Neural cell (in vitro differentiated cells): Measurements from ENCODE around the gene SPIB. TPM values are rescaled to one million over a fixed set of nuclear protein-coding genes. Genes with fewer than 3 reads are reported as not detected.

Source experiments
- H2AFZ ChIP-seq: fragments of 200-600, 300-800 bp; sonication (generic), shearing (Covaris generic); 2 replicates; pipeline ENCODE4 v1.6.0; 2014; ENCODE audit warnings: low read depth, mild to moderate bottlenecking, antibody characterized with exemption, low read length, moderate library complexity
- H3F3A ChIP-seq: fragments of 200-600 bp; shearing (Covaris generic); 2 replicates; pipeline ENCODE4 v1.6.1; 2016; ENCODE audit warnings: mild to moderate bottlenecking, moderate library complexity, mixed read lengths, antibody characterized with exemption, low read length; ENCODE audit not compliant: insufficient read depth, poor library complexity, severe bottlenecking
- H3K27ac ChIP-seq: fragments of 200-600, 300-800 bp; sonication (generic), shearing (Covaris generic); 2 replicates; pipeline ENCODE4 v1.5.1; 2014; ENCODE audit warnings: mild to moderate bottlenecking, low read length, moderate library complexity
- H3K27me3 ChIP-seq: fragments of 300-800, 200-600 bp; sonication (generic), shearing (Covaris generic); 2 replicates; pipeline ENCODE4 v1.6.0; 2014; ENCODE audit warnings: mild to moderate bottlenecking, low read depth, low read length, moderate library complexity; ENCODE audit not compliant: insufficient read depth
- H3K36me3 ChIP-seq: fragments of 300-800, 200-600 bp; sonication (generic), shearing (Covaris generic); 2 replicates; pipeline ENCODE4 v1.5.1; 2014; ENCODE audit warnings: mild to moderate bottlenecking, antibody characterized with exemption, low read length, moderate library complexity; ENCODE audit not compliant: insufficient read depth
- H3K4me2 ChIP-seq: fragments of 300-800, 200-600 bp; sonication (generic), shearing (Covaris generic); 2 replicates; pipeline ENCODE4 v1.6.0; 2014; ENCODE audit warnings: mild to moderate bottlenecking, low read length
- H3K4me3 ChIP-seq: fragments of 300-800, 200-600 bp; sonication (generic), shearing (Covaris generic); 2 replicates; pipeline ENCODE4 v1.5.1; 2014; ENCODE audit warnings: mild to moderate bottlenecking, low read length, moderate library complexity
- H3K79me2 ChIP-seq: fragments of 200-600 bp; shearing (Covaris generic); replicated peaks from 2 replicates; pipeline ENCODE4 v1.6.0; 2014; ENCODE audit warnings: mild to moderate bottlenecking, low read length, moderate library complexity; ENCODE audit not compliant: insufficient read depth
- H3K9ac ChIP-seq: fragments of 300-800, 200-600 bp; sonication (generic), shearing (Covaris generic); 2 replicates; pipeline ENCODE4 v1.6.1; 2016; ENCODE audit warnings: mild to moderate bottlenecking, low read length, mixed read lengths
- H3K9me2 ChIP-seq: fragments of 200-600 bp; shearing (Covaris generic); 2 replicates; pipeline ENCODE4 v1.6.1; 2016; ENCODE audit warnings: mild to moderate bottlenecking, low read length, mixed read lengths; ENCODE audit not compliant: insufficient read depth
- H3K9me3 ChIP-seq: fragments of 200-600, 300-800 bp; sonication (generic), shearing (Covaris generic); 2 replicates; pipeline ENCODE4 v1.6.1; 2016; ENCODE audit warnings: mild to moderate bottlenecking, mixed run types, low read length, moderate library complexity, mixed read lengths
- H4K20me1 ChIP-seq: fragments of 200-600 bp; shearing (Covaris generic); 2 replicates; pipeline ENCODE4 v1.6.1; 2016; ENCODE audit warnings: mild to moderate bottlenecking, mixed run types; ENCODE audit not compliant: insufficient read depth
- EP300 ChIP-seq: fragments of 450-650 bp; conservative IDR thresholded peaks from 2 replicates; pipeline ENCODE4 v1.6.1; 2014; ENCODE audit warnings: antibody characterized with exemption, mild to moderate bottlenecking, moderate library complexity; ENCODE audit not compliant: poor library complexity, severe bottlenecking
- EZH2 ChIP-seq: fragments of 200-600, 300-800 bp; shearing (Covaris generic), sonication (generic); IDR thresholded peaks from 2 replicates; pipeline ENCODE4 v1.6.1; 2014; ENCODE audit warnings: antibody characterized with exemption, low read length, borderline replicate concordance, mild to moderate bottlenecking; ENCODE audit not compliant: insufficient read depth, poor library complexity, severe bottlenecking
- MXI1 ChIP-seq: fragments of 450-650 bp; conservative IDR thresholded peaks from 2 replicates; pipeline ENCODE4 v1.6.1; 2014; ENCODE audit warnings: antibody characterized with exemption, mild to moderate bottlenecking; ENCODE audit not compliant: poor library complexity, severe bottlenecking
- POLR2AphosphoS5 ChIP-seq: IDR thresholded peaks from 2 replicates; pipeline ENCODE4 v1.6.1; 2012
- RAD21 ChIP-seq: fragments of 450-650 bp; conservative IDR thresholded peaks from 2 replicates; pipeline ENCODE4 v1.6.1; 2014; ENCODE audit warnings: antibody characterized with exemption, mild to moderate bottlenecking, moderate library complexity
- SMC3 ChIP-seq: fragments of 450-650 bp; conservative IDR thresholded peaks from 2 replicates; pipeline ENCODE4 v1.6.1; 2014; ENCODE audit warnings: antibody characterized with exemption, mild to moderate bottlenecking, moderate library complexity; ENCODE audit not compliant: poor library complexity
- TAF1 ChIP-seq: IDR thresholded peaks from 2 replicates; pipeline ENCODE4 v1.6.1; 2012; ENCODE audit warnings: low read depth
- polyA plus RNA-seq: library from polyadenylated mRNA; depleted of rRNA; stranded (reverse); fragments of >200 nt; gene quantifications from 2 replicates; pipeline ENCODE4 v1.2.3, GENCODE V29; 2014
- TF ChIP-seq, protein P1 (sequence below): fragments of 450-650 bp; IDR thresholded peaks from 2 replicates; pipeline ENCODE4 v1.5.1; 2014; ENCODE audit warnings: antibody characterized with exemption, mild to moderate bottlenecking, moderate library complexity; ENCODE audit not compliant: poor library complexity, severe bottlenecking
- TF ChIP-seq, protein P2 (sequence below): IDR thresholded peaks from 2 replicates; pipeline ENCODE4 v1.6.1; 2012; ENCODE audit warnings: borderline replicate concordance

Gene SPIB
- polyA plus RNA-seq, 1 donor from 2014 or later, result not detected

DNA sequence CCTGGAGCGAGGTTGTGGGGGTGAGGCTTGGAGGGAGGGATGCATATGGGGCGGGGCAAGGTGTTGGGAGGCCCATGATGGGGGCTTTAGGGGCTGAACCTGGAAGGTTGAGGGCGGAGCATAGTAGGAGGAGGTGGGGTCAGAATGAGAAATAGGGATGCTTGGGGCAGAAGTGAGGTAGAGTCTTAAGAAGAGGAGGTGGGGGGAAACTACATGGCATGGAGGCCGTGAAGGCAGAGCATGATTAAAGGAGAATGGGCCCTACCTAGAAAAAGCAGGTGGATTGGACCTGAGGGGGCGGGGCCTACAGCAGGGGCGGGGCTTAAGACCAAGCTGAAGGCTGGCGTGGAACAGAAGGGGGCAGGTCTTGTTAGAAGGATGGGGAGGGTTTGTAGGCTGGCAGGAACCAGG, 41.7 kb upstream of the SPIB start:
- Histone ChIP-seq H3K79me2 (no peaks in the 10 kb centered on the region), H3K9ac (peak overlapping the region; percentile 66), H3K9me2 (no peaks in the 10 kb centered on the region), H3K36me3 (no peaks in the 10 kb centered on the region), H3K9me3 (no peaks in the 10 kb centered on the region), H3K4me3 (peak overlapping the region; percentile 84), H3K27ac (peak overlapping the region; percentile 73), H3K27me3 (no peaks in the 10 kb centered on the region), H3K4me2 (no peak overlapping the region), H2AFZ (no peak overlapping the region), H4K20me1 (no peaks in the 10 kb centered on the region), H3F3A (no peaks in the 10 kb centered on the region)
- TF ChIP-seq, protein P1, sequence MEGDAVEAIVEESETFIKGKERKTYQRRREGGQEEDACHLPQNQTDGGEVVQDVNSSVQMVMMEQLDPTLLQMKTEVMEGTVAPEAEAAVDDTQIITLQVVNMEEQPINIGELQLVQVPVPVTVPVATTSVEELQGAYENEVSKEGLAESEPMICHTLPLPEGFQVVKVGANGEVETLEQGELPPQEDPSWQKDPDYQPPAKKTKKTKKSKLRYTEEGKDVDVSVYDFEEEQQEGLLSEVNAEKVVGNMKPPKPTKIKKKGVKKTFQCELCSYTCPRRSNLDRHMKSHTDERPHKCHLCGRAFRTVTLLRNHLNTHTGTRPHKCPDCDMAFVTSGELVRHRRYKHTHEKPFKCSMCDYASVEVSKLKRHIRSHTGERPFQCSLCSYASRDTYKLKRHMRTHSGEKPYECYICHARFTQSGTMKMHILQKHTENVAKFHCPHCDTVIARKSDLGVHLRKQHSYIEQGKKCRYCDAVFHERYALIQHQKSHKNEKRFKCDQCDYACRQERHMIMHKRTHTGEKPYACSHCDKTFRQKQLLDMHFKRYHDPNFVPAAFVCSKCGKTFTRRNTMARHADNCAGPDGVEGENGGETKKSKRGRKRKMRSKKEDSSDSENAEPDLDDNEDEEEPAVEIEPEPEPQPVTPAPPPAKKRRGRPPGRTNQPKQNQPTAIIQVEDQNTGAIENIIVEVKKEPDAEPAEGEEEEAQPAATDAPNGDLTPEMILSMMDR, result no peak
- TF ChIP-seq, protein P2, sequence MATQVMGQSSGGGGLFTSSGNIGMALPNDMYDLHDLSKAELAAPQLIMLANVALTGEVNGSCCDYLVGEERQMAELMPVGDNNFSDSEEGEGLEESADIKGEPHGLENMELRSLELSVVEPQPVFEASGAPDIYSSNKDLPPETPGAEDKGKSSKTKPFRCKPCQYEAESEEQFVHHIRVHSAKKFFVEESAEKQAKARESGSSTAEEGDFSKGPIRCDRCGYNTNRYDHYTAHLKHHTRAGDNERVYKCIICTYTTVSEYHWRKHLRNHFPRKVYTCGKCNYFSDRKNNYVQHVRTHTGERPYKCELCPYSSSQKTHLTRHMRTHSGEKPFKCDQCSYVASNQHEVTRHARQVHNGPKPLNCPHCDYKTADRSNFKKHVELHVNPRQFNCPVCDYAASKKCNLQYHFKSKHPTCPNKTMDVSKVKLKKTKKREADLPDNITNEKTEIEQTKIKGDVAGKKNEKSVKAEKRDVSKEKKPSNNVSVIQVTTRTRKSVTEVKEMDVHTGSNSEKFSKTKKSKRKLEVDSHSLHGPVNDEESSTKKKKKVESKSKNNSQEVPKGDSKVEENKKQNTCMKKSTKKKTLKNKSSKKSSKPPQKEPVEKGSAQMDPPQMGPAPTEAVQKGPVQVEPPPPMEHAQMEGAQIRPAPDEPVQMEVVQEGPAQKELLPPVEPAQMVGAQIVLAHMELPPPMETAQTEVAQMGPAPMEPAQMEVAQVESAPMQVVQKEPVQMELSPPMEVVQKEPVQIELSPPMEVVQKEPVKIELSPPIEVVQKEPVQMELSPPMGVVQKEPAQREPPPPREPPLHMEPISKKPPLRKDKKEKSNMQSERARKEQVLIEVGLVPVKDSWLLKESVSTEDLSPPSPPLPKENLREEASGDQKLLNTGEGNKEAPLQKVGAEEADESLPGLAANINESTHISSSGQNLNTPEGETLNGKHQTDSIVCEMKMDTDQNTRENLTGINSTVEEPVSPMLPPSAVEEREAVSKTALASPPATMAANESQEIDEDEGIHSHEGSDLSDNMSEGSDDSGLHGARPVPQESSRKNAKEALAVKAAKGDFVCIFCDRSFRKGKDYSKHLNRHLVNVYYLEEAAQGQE, result no peak
- TF ChIP-seq POLR2AphosphoS5, result no peak
- TF ChIP-seq EP300, result no peak
- no peak for TF ChIP-seq MXI1
- TF ChIP-seq RAD21, result no peak
- TF ChIP-seq TAF1, result no peak
- no peak for TF ChIP-seq EZH2
- TF ChIP-seq SMC3, result no peak

DNA sequence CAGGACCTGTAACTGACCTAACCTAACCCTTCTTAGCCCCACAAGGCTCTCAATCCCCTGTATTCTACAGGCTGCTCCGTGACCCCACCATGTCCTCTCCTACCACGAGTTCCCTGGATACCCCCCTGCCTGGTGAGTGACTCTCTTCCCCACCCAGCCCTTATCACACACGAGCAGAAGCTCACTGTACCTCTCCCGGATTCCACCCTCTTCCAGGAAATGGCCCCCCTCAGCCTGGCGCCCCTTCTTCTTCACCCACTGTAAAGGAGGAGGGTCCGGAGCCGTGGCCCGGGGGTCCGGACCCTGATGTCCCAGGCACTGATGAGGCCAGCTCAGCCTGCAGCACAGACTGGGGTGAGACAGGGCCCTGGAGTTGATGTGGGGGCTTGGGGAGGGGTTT, 41.2 kb upstream of the SPIB start:
- Histone ChIP-seq H3K9me3 (no peaks in the 10 kb centered on the region), H3K4me2 (no peak overlapping the region), H3F3A (no peaks in the 10 kb centered on the region), H3K4me3 (peak overlapping the region; percentile 84), H3K27ac (peak overlapping the region; percentile 73), H3K9me2 (no peaks in the 10 kb centered on the region), H3K9ac (peak overlapping the region; percentile 66), H3K36me3 (no peaks in the 10 kb centered on the region), H2AFZ (no peak overlapping the region), H3K79me2 (no peaks in the 10 kb centered on the region), H4K20me1 (no peaks in the 10 kb centered on the region), H3K27me3 (no peaks in the 10 kb centered on the region)
- TF ChIP-seq TAF1, result no peak
- TF ChIP-seq SMC3, result no peak
